Endothelial cell of umbilical vein (primary cell): ENCODE measurements around the gene ZNF580. TPM values are rescaled to one million over a fixed set of nuclear protein-coding genes. Genes with fewer than 3 reads are reported as not detected.

Source experiments
- BruUV-seq: library from RNA; stranded (reverse); fragments of 400-500 nt; replicated peaks from 2 replicates; lab custom pipeline; 2021; lab: Mats Ljungman, UMichigan
- CTCF ChIA-PET: fragments of 300-600, 350-600 bp; sonication (Branson Sonifier 250); formaldehyde crosslinking; loops from one replicate; lab custom pipeline; 2021; ENCODE audit warnings: antibody characterized with exemption, inconsistent platforms; lab: Charles Lee
- POLR2A ChIA-PET: fragments of 300-600, 350-600 bp; sonication (Branson Sonifier 250); formaldehyde crosslinking; loops from one replicate; lab custom pipeline; 2021; ENCODE audit warnings: antibody characterized with exemption, inconsistent platforms; lab: Charles Lee
- DNase-seq: peaks from one replicate; pipeline ENCODE4 v3.0.0-alpha.2; 2011; ENCODE audit warnings: low read depth, low spot score
- FAIRE-seq: peaks from 2 replicates; lab custom pipeline; 2011; peaks lifted over from hg19 to GRCh38; lab: Jason Lieb, UNC
- H2AFZ ChIP-seq: 2 replicates; pipeline ENCODE4 v1.6.0; 2012; ENCODE audit warnings: low read depth, low read length, control low read depth, inconsistent platforms
- H3K27ac ChIP-seq: 2 replicates; pipeline ENCODE4 v1.5.1; 2011; ENCODE audit warnings: low read depth, mild to moderate bottlenecking, control low read depth, low read length, moderate library complexity; ENCODE audit not compliant: insufficient read depth
- H3K27me3 ChIP-seq, 2 experiments: 2 replicates each; pipeline versions ENCODE4 v1.6.0 to v1.6.1; 2011; ENCODE audit warnings: low read length in 2 of 2, mixed read lengths in 1 of 2; ENCODE audit not compliant: control insufficient read depth in 2 of 2, insufficient read depth in 2 of 2
- H3K36me3 ChIP-seq, 2 experiments: 2 replicates in 1 of 2; 3 replicates in 1 of 2; pipeline ENCODE4 v1.5.1; 2011; ENCODE audit warnings: low read length in 2 of 2, mild to moderate bottlenecking in 1 of 2, moderate library complexity in 1 of 2; ENCODE audit not compliant: control insufficient read depth in 2 of 2, insufficient read depth in 2 of 2; ENCODE audit errors: extremely low read depth in 1 of 2
- H3K4me1 ChIP-seq: 3 replicates; pipeline ENCODE4 v1.5.1; 2011; ENCODE audit warnings: mild to moderate bottlenecking, low read length; ENCODE audit not compliant: control insufficient read depth, insufficient read depth; ENCODE audit errors: extremely low read depth
- H3K4me2 ChIP-seq: 2 replicates; pipeline ENCODE4 v1.6.1; 2011; ENCODE audit warnings: low read length, control low read depth, mixed read lengths; ENCODE audit not compliant: insufficient read depth
- H3K4me3 ChIP-seq, 3 experiments: fragments of 200-600 bp in 1 of 3; sonication (generic), shearing (Covaris generic) in 1 of 3; replicated peaks in 1 of 3; 2 replicates each; pipeline ENCODE4 v1.5.1; 2011 to 2016; ENCODE audit warnings: control low read depth in 3 of 3, low read length in 3 of 3, mild to moderate bottlenecking in 2 of 3, inconsistent platforms in 1 of 3, low read depth in 1 of 3, moderate library complexity in 1 of 3; ENCODE audit not compliant: insufficient read depth in 1 of 3
- H3K79me2 ChIP-seq: 2 replicates; pipeline ENCODE4 v1.6.0; 2012; ENCODE audit warnings: low read length, inconsistent platforms; ENCODE audit not compliant: control insufficient read depth, insufficient read depth
- H3K9ac ChIP-seq: replicated peaks from 2 replicates; pipeline ENCODE3; 2011; ENCODE audit warnings: low read length, control low read depth; ENCODE audit not compliant: insufficient read depth; ENCODE audit errors: extremely low read depth
- H3K9me1 ChIP-seq: replicated peaks from 3 replicates; pipeline ENCODE4 v1.6.0; 2011; ENCODE audit warnings: mild to moderate bottlenecking, low read length; ENCODE audit not compliant: control insufficient read depth, insufficient read depth; ENCODE audit errors: extremely low read depth
- H3K9me3 ChIP-seq: replicated peaks from 2 replicates; pipeline ENCODE4 v1.5.1; 2012; ENCODE audit warnings: low read length, inconsistent platforms; ENCODE audit not compliant: control insufficient read depth, insufficient read depth
- H4K20me1 ChIP-seq: replicated peaks from 2 replicates; pipeline ENCODE3; 2011; ENCODE audit warnings: mild to moderate bottlenecking, low read length; ENCODE audit not compliant: control insufficient read depth, insufficient read depth; ENCODE audit errors: extremely low read depth
- CTCF ChIP-seq, 2 donors: IDR thresholded peaks; 1 replicate in 1 of 2; 2 replicates in 1 of 2; pipeline ENCODE4 v1.5.1; 2011; ENCODE audit warnings: low read length in 2 of 2, mild to moderate bottlenecking in 2 of 2, moderate library complexity in 2 of 2, control low read depth in 1 of 2, inconsistent platforms in 1 of 2, low read depth in 1 of 2; ENCODE audit not compliant: insufficient read depth in 1 of 2; ENCODE audit errors: extremely low read depth in 1 of 2
- EZH2 ChIP-seq: IDR thresholded peaks from 2 replicates; pipeline ENCODE4 v1.6.1; 2012; ENCODE audit warnings: borderline replicate concordance, low read depth, mild to moderate bottlenecking, moderate library complexity, low read length, inconsistent platforms; ENCODE audit not compliant: severe bottlenecking
- FOS ChIP-seq: IDR thresholded peaks from 2 replicates; pipeline ENCODE4 v1.6.1; 2011; ENCODE audit warnings: mild to moderate bottlenecking, low read length, moderate library complexity, borderline replicate concordance; ENCODE audit not compliant: insufficient read depth
- GATA2 ChIP-seq: IDR thresholded peaks from 2 replicates; pipeline ENCODE4 v1.7.0; 2011; ENCODE audit warnings: low read depth, mild to moderate bottlenecking, moderate library complexity, mixed read lengths, low read length; ENCODE audit not compliant: insufficient read length, insufficient read depth
- JUN ChIP-seq: IDR thresholded peaks from 2 replicates; pipeline ENCODE4 v1.6.1; 2011; ENCODE audit warnings: borderline replicate concordance, low read depth; ENCODE audit not compliant: insufficient read length, insufficient read depth
- MAX ChIP-seq: IDR thresholded peaks from 2 replicates; pipeline ENCODE4 v1.6.1; 2011; ENCODE audit not compliant: insufficient read depth, insufficient read length
- MYC ChIP-seq: IDR thresholded peaks from one replicate; pipeline ENCODE4 v1.6.1; 2011; ENCODE audit warnings: mild to moderate bottlenecking, low read depth, low read length
- POLR2A ChIP-seq: IDR thresholded peaks from 2 replicates; pipeline ENCODE4 v1.6.1; 2012; ENCODE audit warnings: low read depth, mild to moderate bottlenecking, control low read depth, low read length
- POLR2AphosphoS5 ChIP-seq: IDR thresholded peaks from 2 replicates; pipeline ENCODE4 v1.6.1; 2012; ENCODE audit warnings: low read depth, mild to moderate bottlenecking, control low read depth, low read length, moderate library complexity; ENCODE audit not compliant: insufficient read depth
- dilution Hi-C: fragments of 300-500 bp; cut with MboI; formaldehyde crosslinking; loops from one replicate; pipeline ENCODE4 v1.15.0; 2019; ENCODE audit warnings: low sequenced_read_pairs; ENCODE audit not compliant: extremely low pct_ligation_motif_present
- intact Hi-C: fragments of 100-400 bp; cut with micrococcal nuclease; formaldehyde crosslinking; loops from one replicate; pipeline ENCODE4 v1.10.0; 2022
- polyA plus RNA-seq, 4 experiments: library from polyadenylated mRNA; depleted of rRNA in 3 of 4; stranded (reverse) in 3 of 4; unstranded in 1 of 4; fragments of >200 nt; gene quantifications; 2 replicates each; pipeline versions ENCODE4 v1.2.1 to v1.2.3, GENCODE V29; 2011 to 2012; ENCODE audit warnings: missing spikeins in 1 of 4
- total RNA-seq: library from RNA; stranded (reverse); gene quantifications from 2 replicates; pipeline ENCODE4 v1.2.3, GENCODE V29; 2021

Gene ZNF580
- total and polyA plus RNA-seq, 2 donors (not counting 3 experiments of a cell fraction or from before 2014, with no cell fraction given): 13.7 to 41.1 TPM

DNA sequence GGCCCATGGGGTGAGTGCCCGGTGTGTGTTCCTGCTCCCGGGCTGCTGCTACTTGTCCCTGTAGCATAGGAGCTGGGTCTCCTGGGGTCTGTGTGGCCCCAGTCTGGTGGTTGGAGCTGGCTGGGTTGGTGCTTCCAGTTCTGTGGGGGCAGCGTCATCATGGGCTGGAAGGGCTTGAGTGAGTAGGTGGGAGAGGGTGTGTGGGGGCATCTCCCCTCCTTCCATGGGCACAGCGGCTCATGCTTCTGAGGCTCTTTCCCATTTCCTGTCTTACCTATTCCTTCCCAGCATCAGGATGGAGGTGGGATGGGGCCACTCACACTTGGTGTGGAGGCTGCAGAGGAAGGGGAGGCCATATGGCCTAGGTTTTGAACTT lies 26.2 kb downstream of the ZNF580 start:
- CTCF ChIA-PET: interaction anchor here (0.5 kb wide), 1 partner anchor 27 kb away, joined by 5 read pairs; no protein-coding TSS in a partner anchor
- H3K36me3 ChIP-seq: peaks cover 25 to 73% of the 10 kb centered on the region in 2 experiments

More for the DNA sequence above, 26.2 kb downstream of the ZNF580 start:
- H3K4me3 ChIP-seq: no peak overlapping the region
- H3K27ac ChIP-seq: no peak overlapping the region
- H3K4me2 ChIP-seq: no peak overlapping the region
- peaks cover under 1% of the 10 kb centered on the region for H4K20me1 ChIP-seq
- H3K9me1 ChIP-seq: no peaks in the 10 kb centered on the region
- DNase-seq: no peak
- no peaks in the 10 kb centered on the region for H3K9me3 ChIP-seq
- H3K4me1 ChIP-seq: no peaks in the 10 kb centered on the region
- TF ChIP-seq MAX (no peak), MYC (no peak), CTCF (IDR thresholded peaks at IDR 0.05; ENCODE audit: extremely low read depth in 1 of 2, insufficient read depth in 1 of 2, low read depth in 1 of 2, low read length in 2 of 2) (no peak), FOS (no peak), POLR2AphosphoS5 (no peak), GATA2 (no peak), POLR2A (no peak), EZH2 (no peak), JUN (no peak)
- dilution Hi-C loops (no loop called here), intact Hi-C loops (no loop called here)
- H3K9ac ChIP-seq: no peak overlapping the region
- FAIRE-seq: no peak
- POLR2A ChIA-PET: interaction anchor here (1.5 kb wide), 1 partner anchor 12 kb away, joined by 3 read pairs; the partner anchor contains the start of gene U2AF2
- peaks cover 90% of the 10 kb centered on the region for H3K79me2 ChIP-seq
- no peak overlapping the region for H2AFZ ChIP-seq
- no peaks in the 10 kb centered on the region for H3K27me3 ChIP-seq
- no TSS peak for BruUV-seq
